Nephron (organoid): ENCODE data around the gene PAPOLA.

Source experiments
- H3K27ac Mint-ChIP-seq, 3 experiments: 2 replicates each; pipeline ENCODE4 v1.8.0; 2020; ENCODE audit warnings: mixed read lengths in 3 of 3, mild to moderate bottlenecking in 2 of 3, moderate library complexity in 1 of 3
- H3K27me3 Mint-ChIP-seq: 2 replicates; pipeline ENCODE4 v1.8.0; 2021; ENCODE audit warnings: low read depth, mild to moderate bottlenecking, moderate library complexity, mixed read lengths
- H3K36me3 Mint-ChIP-seq: 2 replicates; pipeline ENCODE4 v1.8.0; 2020; ENCODE audit warnings: low read depth, mixed read lengths
- H3K4me1 Mint-ChIP-seq: 2 replicates; pipeline ENCODE4 v1.8.0; 2020; ENCODE audit warnings: mixed read lengths
- H3K4me3 Mint-ChIP-seq, 3 experiments: 2 replicates each; pipeline ENCODE4 v1.8.0; 2020; ENCODE audit warnings: mild to moderate bottlenecking in 3 of 3, mixed read lengths in 3 of 3, moderate library complexity in 2 of 3
- H3K9me3 Mint-ChIP-seq: 2 replicates; pipeline ENCODE4 v1.8.0; 2020; ENCODE audit warnings: mixed read lengths
- CTCF ChIP-seq, 3 experiments: fragments of 200-600 bp; sonication (generic); IDR thresholded peaks; one replicate each; pipeline ENCODE4 v1.5.0; 2021; ENCODE audit warnings: antibody characterized with exemption in 3 of 3; ENCODE audit not compliant: unreplicated experiment in 3 of 3

The PAPOLA gene

DNA sequence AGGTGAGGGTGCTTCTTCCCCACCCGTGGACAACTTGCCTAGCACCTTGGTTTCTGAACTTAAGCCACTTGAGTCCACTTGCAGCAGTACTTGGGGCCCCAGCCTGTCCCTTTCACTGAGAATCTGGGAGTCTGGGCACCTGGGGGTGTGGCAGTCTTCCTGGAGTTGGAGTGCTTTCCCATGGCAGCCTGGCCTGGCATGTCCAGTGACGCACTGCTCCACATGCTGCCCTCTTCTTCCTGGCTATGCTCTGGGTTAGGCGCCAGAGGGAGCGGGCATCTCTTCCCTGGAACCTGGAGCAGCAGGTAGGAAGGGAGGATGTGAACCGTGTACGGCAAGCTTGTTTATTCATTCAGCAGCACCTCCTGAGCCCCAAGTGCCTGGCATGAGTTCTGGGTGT, 76.4 kb downstream of the PAPOLA start:
- TF ChIP-seq CTCF (IDR thresholded peaks at IDR 0.05; ENCODE audit: unreplicated experiment in 3 of 3): no peak
- peaks cover 37% of the 10 kb centered on the region for H3K4me1 Mint-ChIP-seq
- H3K9me3 Mint-ChIP-seq: no peaks in the 10 kb centered on the region
- peaks cover 27% of the 10 kb centered on the region for H3K27me3 Mint-ChIP-seq
- no peaks in the 10 kb centered on the region for H3K36me3 Mint-ChIP-seq
- H3K27ac Mint-ChIP-seq: no peak overlapping the region
- no peak overlapping the region for H3K4me3 Mint-ChIP-seq

- H3K27me3 Mint-ChIP-seq: peaks cover 32% of the 10 kb centered on the region
- no peaks in the 10 kb centered on the region for H3K9me3 Mint-ChIP-seq
- no peak for TF ChIP-seq CTCF (IDR thresholded peaks at IDR 0.05; ENCODE audit: unreplicated experiment in 3 of 3)
- no peaks in the 10 kb centered on the region for H3K36me3 Mint-ChIP-seq
- H3K4me1 Mint-ChIP-seq: peaks cover 32% of the 10 kb centered on the region
- no peak overlapping the region for H3K4me3 Mint-ChIP-seq
- no peak overlapping the region for H3K27ac Mint-ChIP-seq
These were observed 77.2 kb downstream of the PAPOLA start for GRCh38 chr14:96579358-96579757.

DNA sequence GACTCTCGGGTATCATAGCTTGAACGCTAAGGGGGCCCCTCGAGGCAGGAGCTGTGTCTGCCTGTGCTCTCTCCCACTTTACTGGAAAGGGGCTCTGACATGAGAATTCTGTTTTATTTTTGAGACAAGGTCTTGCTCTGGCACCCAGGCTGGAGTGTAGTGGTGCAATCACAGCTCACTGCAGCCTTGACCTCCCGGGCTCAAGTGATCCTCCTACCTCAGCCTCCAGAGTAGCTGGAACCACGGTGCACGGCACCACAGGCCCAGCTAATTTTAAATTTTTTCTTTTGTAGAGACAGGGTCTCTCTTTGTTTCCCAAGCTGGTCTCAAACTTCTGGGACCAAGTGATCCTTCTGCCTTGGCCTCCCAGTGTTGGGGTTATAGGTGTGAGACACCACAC, 77.7 kb downstream of the PAPOLA start:
- H3K27ac Mint-ChIP-seq: no peak overlapping the region
- no peak overlapping the region for H3K4me3 Mint-ChIP-seq
- H3K36me3 Mint-ChIP-seq: no peaks in the 10 kb centered on the region
- no peak for TF ChIP-seq CTCF (IDR thresholded peaks at IDR 0.05; ENCODE audit: unreplicated experiment in 3 of 3)
- H3K27me3 Mint-ChIP-seq: peaks cover 35% of the 10 kb centered on the region
- H3K9me3 Mint-ChIP-seq: no peaks in the 10 kb centered on the region
- H3K4me1 Mint-ChIP-seq: peaks cover 30% of the 10 kb centered on the region

GRCh38 chr14:96580566-96580965, 78.4 kb downstream of the PAPOLA start:
- Mint-ChIP-seq H3K27me3 (peaks cover 42% of the 10 kb centered on the region), H3K4me1 (peaks cover 29% of the 10 kb centered on the region), H3K4me3 (no peak overlapping the region), H3K36me3 (no peaks in the 10 kb centered on the region), H3K27ac (no peak overlapping the region), H3K9me3 (no peaks in the 10 kb centered on the region)
- no peak for TF ChIP-seq CTCF (IDR thresholded peaks at IDR 0.05; ENCODE audit: unreplicated experiment in 3 of 3)

DNA sequence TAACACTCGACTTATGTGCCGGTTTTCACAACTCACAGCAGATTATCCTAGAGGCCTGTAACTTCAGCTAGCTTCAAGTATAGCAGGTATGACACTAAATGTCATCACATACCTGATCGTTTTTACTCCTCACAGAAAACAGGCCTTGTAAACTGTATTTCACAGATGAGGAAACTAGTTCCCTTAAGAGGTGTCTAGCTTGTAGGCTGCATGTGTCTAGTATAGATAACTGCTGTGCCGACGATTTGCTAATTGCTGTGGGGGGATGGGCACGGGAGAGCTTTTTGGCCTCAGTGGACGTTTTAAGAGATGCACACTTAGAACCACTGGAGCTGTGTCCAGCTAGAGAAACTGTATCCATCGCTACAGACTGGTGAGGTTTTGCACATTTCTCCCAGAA, 78.8 kb downstream of the PAPOLA start:
- TF ChIP-seq CTCF (IDR thresholded peaks at IDR 0.05; ENCODE audit: unreplicated experiment in 3 of 3): no peak
- H3K9me3 Mint-ChIP-seq: no peaks in the 10 kb centered on the region
- no peak overlapping the region for H3K27ac Mint-ChIP-seq
- H3K36me3 Mint-ChIP-seq: no peaks in the 10 kb centered on the region
- H3K4me3 Mint-ChIP-seq: no peak overlapping the region
- peaks cover 47% of the 10 kb centered on the region for H3K27me3 Mint-ChIP-seq
- H3K4me1 Mint-ChIP-seq: peaks cover 32% of the 10 kb centered on the region

DNA sequence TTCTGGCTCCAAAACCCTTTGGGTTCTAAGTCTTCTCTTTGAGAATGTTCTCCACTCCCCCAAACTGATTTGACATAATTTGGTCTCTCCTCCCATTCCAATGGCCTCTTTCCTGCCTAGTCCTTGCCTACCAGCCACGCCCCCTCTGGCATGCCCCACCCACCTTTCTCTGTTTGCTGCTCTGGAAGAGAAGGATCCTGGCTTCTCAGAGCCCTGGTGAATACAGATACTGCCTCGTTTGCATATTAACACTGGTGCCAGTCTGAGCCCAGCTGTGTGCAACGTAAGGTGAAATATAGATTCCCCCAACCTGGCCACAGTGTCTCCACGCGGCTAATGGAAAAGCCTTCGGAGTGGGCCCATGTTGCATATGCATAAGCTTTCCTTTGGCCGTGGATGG, 79.7 kb downstream of the PAPOLA start:
- peaks cover 50% of the 10 kb centered on the region for H3K27me3 Mint-ChIP-seq
- H3K36me3 Mint-ChIP-seq: no peaks in the 10 kb centered on the region
- no peak overlapping the region for H3K4me3 Mint-ChIP-seq
- H3K9me3 Mint-ChIP-seq: no peaks in the 10 kb centered on the region
- H3K4me1 Mint-ChIP-seq: peaks cover 35% of the 10 kb centered on the region
- H3K27ac Mint-ChIP-seq: no peak overlapping the region
- no peak for TF ChIP-seq CTCF (IDR thresholded peaks at IDR 0.05; ENCODE audit: unreplicated experiment in 3 of 3)
